ENCODE results near the gene SYNPR.

SYNPR gene

DNA sequence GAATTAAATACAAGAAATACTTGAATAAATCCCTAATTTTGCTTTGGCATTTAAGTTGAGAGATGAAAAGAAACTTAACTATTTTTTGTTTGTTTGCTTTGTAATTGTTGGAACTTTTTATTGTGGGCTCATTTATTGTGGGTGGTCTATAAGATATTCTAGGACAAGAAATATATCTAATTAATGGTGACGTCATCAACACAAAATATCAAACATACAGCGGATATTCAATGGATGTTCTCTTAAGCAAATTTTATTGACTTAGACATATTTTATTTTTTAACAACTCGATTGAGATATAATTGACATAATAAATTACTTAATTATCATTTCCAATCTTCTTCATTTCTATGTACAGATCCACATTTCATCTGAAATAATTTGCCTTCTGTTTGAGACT lies 30.0 kb downstream of the SYNPR start:
- no peak for DNase-seq

DNA sequence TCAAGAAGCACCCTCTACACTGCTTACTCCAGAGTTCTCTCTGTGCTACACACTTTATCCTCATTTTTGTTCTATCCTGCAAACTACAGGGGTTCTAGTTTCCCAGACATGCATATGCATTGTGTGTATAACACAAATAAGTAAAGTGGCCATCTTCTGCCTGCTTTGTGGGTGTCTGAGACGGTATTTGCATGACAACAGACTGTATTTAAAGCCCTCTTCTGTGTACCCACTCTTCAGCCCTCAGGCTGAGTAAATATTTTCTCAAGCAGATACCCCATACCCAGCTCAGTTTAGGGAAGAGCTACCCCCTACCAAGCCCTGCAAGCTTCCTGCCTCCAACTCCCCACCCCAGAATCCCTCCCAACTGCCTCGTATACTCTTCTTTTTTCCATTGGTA lies 31.7 kb downstream of the SYNPR start:
- no peak for DNase-seq

DNA sequence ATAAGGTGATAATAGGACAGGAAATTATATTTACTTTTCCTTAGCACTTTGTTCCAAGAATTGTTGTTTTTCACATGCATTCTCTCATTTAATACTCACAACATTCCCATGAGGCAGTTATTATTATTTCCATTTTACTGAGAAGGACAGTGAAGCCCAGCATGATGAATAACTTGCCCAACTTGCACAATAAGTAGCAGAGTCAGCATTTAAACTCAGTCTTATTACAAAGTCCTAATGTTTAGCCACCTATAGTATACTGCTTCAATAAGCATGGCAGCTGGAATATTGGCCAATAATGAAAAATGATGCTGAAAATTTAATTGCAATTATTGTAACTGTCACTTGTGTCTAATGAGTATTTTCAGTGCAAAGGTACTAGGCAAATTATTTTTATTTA lies 45.7 kb downstream of the SYNPR start:
- DNase-seq: no peak

DNA sequence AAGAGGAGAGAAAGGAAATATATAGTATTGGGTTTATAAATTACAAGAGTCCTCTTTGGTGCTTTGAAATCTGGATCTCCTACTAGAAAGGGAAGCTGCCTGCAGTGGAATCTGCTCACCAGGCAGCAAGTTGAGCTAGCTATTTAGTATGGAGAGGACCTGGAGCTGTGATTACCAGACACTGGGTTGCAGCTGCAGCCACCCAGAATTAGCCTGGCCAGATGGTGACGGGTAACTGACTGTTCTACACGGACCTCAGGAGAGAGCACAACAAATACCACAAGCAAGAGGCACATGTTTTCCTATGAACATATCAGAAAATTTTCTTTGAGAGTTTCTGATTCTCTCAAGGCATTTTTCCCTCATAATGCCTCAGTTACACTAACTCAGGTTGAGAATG lies 46.5 kb downstream of the SYNPR start:
- DNase-seq: no peak

DNA sequence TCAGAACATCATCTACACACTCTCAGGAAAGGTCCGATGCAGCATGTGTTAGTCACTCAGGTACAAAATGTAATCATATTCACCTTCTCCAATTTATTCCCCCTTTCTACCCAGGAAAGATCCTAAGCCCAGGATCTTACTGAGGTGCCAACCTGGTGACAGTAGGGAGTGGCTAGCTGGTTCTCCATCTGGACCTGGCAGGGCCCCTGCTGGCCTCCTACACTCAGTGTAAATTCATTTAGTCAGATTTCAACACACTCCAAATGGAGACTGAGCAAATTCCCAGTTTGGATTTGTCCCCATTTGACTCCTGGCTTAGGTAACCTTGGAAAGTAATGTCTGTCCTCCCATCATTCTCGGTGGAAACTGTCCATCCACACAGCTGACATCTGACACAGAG lies 47.3 kb downstream of the SYNPR start:
- DNase-seq: no peak

DNA sequence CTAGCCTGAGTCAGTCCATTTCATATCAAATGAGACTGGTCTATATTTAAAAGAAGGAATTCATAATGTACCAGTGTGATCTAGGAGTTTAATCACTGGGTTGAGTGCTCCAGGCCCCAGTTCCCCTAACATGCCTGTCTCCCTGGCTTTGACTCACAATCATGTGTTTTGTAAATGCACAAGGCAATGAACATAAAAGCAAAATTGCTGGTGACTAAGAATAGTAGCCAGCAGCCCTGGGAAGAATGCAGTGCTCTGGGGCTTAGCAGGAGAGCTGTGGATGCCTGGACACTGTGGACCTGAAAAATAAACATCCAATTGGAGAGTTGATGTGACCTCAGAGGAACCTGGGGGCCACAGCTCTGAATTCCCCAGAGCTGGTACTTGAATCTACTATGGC lies 50.3 kb downstream of the SYNPR start:
- DNase-seq: no peak

DNA sequence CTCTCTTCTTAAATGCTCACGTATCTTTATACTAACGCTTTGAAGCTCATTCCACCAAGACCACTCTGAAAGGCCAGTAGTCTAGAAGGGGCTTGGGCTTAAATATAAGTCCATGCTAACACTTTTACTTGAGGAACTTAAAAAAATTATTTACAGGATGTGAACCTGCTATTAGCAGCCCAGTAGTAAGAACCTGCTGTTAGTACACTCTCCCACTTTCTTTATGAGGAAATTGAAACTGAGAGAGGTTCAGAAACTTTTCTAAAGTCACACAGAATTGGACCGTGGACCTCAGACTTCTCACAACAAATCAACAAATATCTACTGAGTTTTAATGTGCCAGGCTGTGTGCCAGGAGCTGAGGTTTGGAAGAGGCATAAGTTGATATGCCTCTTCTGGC lies 53.4 kb downstream of the SYNPR start:
- no peak for DNase-seq

DNA sequence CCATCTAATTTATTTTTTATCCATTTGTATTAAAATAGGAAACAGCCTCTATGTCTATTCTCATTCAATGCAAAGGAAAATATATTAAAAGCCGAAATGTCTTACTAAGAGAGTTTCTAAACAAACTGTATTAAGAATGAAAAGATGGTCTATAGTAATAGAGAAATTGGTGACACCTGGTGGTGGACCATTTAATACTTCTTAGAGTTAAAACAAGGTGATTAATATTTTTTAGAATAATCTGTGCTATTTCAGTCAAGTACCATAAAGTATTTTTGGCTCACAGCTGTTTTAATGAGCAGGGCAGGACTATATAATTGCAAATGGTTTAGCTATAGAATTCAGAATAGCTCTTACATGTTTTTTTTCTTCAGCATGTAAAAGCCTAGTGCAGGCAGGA lies 55.7 kb downstream of the SYNPR start:
- DNase-seq: no peak

DNA sequence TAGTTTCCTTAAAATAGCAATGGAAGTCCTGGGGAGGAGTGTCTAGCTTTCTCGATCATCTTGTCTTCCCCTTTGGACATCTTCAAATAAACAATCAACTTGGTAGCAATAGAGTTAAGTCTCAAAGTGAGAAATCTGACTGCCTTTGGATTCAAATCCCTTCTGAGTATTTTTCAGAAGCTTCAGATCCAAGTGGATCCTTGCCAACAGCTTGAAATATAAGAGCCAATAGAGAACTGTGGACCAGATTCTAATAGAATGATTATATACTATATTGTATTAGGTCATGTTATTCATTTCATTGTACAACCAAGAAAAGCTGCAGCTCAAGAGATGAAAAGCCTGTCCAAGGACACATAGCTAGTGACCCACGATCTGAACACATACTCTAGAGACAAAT lies 60.2 kb downstream of the SYNPR start:
- DNase-seq: no peak

DNA sequence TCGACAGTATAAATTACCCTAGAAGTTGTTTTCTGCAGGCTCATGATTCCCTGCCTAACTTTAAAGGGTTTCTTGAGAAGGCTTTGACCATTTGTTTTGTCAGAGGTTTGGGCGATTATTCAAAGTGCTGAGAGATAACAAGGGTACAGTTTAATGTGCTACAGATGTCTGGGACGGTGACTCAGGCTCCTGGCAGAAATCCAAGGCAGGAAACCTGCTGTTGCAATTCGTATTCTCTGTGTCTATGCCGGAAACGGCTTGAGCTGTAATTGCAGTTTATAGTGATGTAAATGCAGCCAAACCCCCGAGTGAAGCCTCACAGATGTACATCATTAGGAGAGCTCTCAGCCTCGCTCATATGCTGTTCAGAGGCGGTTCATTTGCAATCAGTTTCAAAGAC lies 65.6 kb downstream of the SYNPR start:
- DNase-seq: peak; percentile 92

DNA sequence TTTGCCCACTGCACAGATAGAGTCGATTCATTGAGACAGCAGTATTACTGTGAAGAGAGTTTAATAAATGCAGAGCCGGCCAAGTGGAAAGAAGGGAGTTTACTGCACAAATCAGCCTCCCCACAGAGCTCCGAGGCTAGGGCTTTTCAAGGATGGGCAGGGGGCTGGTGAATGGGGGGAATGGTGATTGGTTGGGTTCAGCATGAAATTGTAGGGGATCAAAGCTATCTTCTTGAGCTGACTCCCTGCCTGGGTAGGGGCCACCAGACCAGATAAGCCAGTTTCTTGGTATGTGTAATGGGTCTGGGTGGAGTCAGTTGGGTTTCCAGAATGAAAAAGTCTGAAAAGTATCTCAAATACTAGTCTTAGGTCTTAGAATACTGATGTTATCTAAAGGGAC lies 66.6 kb downstream of the SYNPR start:
- no peak for DNase-seq

DNA sequence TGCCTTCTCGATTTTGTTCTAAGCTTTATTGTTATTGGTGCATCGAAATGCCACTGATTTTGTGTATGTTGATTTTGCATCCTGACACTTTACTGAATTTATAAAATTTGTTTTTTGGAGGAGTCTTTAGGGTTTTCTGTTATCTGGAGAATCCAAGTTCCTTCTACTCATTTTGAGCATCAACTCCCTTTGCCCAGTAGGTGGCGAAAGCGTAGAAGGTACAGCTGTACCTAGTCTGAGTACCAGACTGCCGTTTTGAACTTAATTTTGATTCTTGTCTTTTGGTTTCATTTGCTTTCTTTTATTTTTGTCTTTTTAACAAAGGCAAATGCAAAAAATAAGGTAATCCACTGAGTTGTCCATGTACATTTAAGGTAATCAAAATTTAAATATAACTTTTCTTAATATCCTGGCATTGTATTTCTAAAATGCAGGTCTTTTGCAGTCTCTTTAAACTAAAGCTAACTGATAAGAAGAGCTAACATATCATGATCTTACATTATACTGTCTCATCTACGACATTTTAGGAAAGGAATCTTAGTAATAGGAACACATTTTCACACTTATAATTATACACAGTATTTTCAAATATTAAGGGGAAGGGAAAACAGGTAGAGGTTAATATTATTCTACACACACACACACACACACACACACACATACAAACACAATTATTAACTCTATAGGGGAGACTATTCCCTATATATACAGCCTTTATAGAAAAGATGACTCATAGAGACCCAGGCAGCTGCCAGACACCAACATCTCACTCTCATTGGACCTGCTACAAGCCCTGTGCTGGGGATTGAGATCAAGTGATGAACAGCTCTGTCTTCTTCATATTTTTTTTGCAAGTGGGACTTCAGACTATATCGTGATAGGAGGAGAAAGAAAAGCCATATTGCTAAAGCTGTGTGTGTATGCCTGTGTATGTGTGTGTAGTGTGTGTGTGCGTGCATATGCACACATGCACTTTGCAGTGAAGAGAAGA lies 71.8 kb downstream of the SYNPR start:
- peak; percentile 72 for DNase-seq

DNA sequence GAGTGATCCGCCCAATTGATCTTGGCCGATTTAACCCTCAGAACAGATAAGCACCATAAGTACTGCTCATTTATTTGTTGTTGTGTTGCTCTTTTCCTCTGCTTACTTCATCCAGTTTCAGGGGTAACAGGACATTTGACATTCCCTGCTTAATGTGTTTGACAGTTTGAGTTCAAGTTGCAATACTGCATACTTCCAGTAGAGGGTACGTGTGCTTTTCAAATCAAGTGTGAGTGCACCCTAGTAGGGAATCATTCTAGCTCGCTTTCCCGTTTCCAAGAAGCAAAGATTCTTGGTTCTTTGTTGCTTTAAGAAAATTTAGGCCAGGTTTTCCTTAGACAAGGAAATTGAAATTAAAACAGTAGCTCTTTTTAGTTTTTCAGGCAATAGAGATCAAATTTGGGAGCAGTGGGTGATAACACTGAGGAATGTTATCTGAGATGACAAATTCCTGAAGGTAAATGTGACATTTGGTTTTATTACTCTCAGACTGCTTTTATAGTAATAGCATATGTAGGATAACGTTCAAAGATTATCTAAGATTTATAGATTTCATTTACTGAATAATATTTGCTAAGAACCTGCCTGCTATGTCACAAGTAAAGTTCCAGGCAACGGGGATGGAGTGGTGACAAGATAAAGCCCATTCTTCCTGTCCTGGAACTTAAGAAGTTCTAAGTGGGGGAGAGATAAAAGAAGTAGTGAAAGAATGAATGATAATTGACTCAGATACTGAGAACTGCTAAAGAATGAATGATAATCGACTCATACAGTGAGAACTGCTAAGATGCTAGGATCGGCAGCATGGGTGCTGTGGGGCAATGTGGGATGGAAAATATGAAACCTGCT lies 73.3 kb downstream of the SYNPR start:
- peak; percentile 51 for DNase-seq

DNA sequence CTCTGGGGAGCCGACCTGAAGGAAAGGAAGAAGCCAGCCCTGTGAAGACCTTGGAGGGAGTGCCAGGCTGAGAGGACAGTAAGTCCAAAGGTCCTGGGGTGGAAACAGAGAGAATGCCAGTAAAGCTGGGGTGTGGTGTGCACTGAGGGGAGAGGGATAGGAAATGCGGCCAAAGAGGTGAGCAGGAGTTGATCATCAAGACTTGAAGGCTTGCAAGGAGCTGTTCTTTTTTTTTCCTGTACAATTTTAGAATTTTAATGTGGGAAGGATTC lies 73.8 kb downstream of the SYNPR start:
- DNase-seq: no peak

DNA sequence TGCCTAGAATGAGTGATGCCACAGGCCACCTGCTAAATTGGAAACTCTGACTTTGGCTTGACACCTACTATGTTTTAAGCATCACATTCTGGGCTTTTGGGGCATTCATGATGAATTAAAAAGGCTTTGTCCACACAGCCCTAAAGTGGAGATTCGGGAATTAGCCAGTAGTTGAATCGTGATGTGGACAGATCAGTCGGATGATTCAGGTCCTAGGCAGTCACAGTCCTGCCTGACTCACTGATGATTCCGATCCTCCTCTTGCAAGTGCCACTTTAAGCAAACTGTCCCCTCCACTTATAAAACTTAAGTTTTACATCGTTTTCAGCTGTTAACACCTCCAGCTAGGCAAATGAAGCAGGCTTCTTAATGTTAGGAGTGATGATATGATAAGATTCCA lies 75.3 kb downstream of the SYNPR start:
- no peak for DNase-seq

DNA sequence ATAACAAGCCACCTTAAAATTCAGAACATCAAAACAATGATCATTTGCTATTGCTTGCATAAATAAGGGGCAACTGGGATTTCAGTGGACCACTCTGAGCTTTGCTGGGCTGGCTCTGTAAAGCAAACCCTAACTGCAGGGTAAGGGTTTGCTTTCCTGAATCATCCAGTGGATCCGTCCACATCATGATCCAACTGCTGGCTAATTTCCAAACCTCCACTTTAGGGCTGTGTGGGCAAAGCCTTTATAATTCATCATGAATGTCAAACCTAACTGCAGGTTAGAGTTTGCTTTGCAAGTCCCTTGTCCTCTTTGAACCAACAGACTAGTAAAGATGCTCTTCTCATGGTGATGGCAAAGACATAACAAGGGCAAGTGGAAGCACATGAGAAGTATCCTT lies 76.1 kb downstream of the SYNPR start:
- DNase-seq: no peak

DNA sequence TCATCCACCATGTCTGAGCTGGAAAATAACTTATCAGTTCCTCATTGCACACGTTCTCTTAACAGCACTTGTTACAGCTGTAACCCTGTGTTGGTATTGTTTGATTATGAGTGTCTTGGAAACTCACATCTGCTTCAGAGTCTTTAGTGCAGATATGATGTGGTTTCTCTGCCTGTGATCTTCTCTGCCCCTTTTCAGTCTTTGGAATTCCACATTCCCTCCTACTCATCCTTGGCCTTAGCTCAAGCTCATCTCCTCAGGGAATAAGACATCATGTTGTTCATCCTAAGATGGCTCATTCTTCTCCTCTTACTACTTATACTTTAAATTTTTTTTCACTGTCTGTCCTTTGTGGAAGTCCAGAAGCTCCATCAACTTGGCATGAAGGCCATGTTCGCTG lies 77.7 kb downstream of the SYNPR start:
- no peak for DNase-seq

DNA sequence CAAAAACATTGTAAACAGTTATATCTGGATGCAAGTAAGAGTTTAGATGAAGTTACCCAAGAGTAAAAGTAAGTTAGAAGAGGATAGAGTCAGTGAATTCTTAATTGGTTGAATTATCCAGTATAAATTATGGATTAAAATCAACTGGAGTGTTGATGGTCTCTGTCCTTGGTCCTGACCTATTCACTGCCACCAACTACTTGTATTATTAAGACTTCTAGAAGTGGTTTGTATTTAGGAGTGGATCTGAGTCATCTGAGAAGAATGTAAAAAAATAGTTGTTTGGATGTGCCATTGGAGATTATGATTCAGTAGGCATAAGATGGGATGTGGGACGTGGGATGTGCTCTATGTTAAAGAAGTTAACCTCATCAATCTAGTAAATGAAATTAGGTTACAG lies 86.4 kb downstream of the SYNPR start:
- DNase-seq: peak; percentile 7

DNA sequence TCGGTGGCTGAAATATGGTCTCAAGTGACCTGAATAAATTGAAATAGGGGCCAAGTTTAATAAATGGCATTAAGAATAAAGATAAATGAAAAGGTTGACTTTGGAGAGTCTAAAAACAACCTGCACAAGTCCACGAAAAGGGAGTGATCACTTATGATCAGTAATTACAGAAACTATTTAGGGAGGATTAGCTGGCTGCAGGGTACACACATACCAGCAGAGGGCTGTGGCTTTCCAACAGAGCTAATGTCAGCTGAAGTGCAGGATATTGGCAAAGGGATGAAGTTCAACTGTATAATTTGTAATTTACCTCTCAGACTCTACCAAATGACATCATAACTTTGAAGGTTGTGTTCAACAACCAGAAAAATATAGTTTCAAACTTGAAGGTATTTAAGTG lies 86.8 kb downstream of the SYNPR start:
- DNase-seq: no peak

DNA sequence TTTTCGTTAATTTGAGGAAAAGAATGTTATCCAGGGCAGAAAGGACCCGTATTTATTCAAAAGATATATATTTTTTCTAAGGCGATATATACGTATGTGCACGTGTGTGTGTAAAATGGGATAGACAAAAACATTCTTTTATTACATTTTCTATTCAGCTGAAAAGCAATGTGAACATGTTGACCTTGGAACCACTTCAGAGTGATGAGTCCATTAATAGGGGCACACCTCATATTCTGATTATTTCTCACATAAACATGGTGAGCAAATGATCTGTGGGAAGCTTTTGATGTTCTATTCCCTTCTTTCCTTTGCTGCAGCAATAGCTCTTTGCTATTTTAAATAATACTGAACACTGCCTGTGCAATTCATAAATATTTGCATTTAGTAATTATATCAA lies 87.6 kb downstream of the SYNPR start:
- DNase-seq: no peak

DNA sequence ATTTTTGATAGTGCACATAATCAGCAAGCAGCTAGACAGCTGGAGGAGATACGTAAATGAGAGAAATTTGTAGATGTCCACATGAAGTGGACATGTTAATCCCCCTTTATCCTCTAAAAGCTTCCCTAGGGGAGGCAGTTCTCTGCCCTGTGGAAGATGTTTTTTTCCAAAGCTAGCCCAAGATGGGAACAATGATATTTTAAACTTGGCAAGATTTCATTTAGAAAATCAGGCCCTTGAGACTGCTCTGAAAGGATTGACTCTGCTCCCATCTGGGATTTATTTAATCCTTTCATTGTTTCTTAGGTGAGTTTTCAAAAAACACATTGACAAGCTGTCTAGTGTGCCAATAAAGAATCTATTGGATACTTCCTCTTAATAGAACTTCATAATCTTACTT lies 92.0 kb downstream of the SYNPR start:
- DNase-seq: no peak

DNA sequence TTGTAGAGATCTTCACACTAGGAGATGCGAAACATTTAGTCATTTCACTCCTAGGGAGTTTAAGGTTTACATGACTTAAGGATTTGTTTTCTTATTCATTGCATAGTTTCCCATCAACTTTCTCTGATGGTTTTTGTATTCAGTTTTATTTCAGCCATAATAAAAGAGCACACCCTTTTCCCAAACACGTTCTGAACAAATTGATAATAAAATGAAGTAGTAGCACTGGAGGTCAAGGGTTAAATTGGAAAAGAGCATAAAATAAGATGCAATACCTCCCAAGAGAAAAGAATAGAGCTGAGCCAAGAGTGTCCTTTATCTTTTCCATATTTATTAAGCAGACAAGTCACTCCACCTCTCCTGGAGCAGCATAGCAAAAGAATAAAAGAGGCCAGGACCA lies 104.9 kb downstream of the SYNPR start:
- DNase-seq: no peak

DNA sequence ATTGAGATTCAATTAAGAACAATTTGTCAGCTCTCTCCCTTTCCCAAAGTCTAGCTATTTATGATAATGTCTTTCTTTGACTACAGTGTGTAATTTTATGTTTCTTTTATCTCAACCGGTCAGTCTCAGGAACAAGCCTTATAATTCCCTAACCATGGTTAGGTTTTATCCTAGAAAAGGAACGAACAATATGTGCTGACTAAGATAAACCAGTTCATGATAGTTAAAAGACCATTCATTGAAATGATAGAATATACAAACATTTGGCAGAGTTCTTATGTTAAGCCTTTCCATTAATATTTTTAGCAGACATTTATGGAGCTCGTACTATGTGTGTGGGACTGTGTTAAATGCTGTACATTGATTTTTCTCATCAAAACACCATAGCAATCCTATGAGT lies 106.3 kb downstream of the SYNPR start:
- no peak for DNase-seq

DNA sequence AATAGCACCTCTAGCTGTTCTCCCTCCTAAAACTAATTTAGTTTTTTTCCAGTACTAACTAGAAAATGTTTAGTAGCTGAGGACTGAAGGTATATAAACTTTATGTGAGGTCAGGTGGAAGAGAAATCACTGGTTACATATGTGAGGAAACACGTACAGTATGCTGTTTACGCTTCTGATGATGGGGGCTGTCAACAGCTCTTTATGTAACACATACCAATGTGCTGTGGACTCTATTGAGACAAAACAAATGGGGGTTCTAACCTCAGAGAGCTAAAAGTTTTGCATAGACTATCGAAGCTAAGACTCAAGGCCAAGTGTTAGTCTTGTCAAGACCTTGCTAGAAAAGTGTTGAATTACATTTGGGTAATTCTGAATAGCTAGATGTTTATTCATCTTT lies 107.5 kb downstream of the SYNPR start:
- no peak for DNase-seq
